DLD1 (cell line): ENCODE data around the gene PLG.
"Not testable (repeated sequence)": the region's sequence is repeated elsewhere in the genome, so short reads cannot be mapped to it uniquely, and the experiment has no call there.

Experiments used
- in situ Hi-C: cut with HindIII; loops from 2 replicates; pipeline ENCODE4 v1.10.0; 2017; ENCODE audit warnings: low sequenced_read_pairs

PLG gene

DNA sequence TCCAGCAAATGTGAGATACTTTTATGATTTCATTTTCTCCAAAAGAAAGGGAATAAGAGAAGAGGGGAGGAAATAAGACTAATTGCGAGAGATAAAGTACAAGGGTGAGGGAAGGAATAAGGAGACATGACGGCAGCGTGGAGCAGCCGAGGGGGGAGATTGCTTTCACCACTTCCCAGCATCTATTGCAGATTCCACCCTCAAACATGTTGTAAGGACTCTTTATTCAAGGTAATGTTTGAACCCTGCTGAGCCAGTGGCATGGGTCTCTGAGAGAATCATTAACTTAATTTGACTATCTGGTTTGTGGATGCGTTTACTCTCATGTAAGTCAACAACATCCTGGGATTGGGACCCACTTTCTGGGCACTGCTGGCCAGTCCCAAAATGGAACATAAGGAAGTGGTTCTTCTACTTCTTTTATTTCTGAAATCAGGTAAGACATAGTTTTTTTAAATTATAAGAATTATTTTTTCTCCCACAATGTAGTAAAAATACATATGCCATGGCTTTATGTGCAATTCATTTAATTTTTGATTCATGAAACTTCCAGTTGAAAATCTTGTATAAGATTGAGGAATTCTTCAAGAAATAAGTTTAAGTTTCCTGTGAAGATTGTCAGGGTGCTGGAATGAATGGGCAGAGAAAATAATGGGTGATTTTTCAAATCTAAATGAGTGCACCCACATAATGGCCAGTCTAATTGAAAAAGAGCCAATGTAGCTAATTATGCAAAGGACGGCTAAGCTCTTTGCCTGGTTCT, at the start of gene PLG:
PLG (plus strand) TSS at position 327 of the 763 bp plus-strand sequence; CDS start at position 388, 61 bp downstream.
- in situ Hi-C loops, result not testable (repeated sequence)

DNA sequence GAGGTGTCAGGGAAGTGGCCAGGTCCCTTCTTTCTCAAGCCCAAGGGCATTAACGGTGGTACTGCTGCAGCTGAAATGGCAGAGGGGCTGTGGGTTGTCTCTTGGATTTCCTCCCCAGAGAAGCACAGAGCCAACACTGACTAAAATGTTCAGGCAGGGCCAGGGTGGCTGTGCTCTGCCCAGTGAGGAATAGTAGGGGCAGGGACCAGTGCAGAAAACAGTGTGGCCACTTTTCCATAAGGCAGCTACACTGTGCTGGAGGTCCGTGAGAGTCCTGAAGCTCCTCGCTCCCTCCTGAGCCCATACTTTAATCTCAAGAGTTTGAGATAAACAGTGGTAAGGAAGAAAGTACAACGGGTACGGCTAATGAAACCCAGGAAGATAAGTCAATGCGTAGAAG, 42.5 kb upstream of the PLG start:
- in situ Hi-C loops, result no loop called here

DNA sequence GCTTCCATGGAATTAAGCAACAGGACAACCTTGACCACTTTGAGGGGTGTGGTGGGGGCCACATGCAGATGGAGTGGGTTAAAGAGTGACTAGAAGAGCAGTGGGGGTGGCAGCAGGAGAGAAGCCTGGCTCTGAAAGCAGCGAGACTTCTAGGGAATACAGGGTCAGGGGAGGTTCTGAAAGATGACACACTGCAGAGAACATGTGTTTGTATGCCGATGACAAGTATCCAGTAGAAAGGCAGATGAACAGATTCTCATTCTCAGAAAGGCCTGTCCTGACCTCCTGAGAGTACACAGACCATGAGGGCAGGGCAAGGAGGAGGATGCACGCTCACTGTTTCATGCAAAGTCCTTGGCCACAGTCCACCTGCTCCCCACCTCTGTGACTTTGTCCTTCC, 40.8 kb upstream of the PLG start:
- in situ Hi-C loops, result no loop called here

DNA sequence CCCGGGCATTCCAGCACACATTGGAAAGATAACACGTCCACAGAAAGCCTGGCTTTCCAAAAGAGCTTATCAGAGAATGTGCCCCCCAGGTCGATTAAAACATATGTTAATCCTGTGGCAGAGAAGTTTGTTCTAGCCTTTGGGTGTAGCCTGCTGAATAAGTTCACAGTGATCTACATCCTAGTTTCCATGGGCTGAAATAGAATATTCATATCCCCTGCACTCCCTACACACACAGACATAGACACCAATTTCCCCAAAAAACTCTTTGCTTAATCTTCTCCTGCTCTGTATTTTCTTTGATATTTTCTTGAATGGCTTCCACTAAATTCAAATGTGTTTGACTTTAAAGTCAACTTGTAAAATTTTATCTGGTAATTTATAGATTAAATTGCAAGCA, 39.6 kb upstream of the PLG start:
- in situ Hi-C loops, result no loop called here

DNA sequence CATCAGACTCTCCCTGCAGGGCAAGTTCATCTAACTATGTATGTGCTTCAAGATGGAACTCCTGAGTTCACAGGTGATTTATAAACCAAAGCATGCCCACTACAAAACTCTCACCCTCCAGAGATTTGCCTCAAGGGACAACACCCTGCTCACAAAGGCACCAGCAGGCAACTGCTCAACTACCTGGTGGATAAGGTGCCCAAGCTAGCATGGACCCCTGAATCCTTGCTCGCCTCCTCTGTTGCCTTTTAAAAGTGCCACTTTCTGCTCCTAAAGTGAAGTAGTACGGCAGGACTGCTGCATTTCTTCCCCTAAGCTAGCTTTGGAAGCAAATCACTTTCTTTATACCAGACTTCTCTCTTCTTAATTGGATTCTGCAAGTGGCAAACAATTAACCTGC, 39.2 kb upstream of the PLG start:
- in situ Hi-C loops, result no loop called here

DNA sequence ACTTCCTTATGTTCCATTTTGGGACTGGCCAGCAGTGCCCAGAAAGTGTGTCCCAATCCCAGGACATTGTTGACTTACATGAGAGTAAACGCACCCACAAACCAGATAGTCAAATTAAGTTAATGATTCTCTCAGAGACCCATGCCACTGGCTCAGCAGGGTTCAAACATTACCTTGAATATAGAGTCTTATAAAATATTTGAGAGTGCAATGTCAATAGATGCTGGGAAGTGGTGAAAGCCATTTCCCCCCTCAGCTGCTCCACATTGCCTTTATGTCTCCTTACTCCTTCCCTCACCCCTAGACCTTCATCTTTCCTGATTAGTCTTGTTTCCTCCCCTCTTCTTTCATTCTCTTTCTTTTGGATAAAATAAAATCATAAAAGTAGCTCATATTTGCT, 37.8 kb upstream of the PLG start, which contains the start of gene LPA:
LPA (minus strand) TSS at position 78 of the 400 bp plus-strand sequence; CDS start at position 17, 61 bp downstream.
- in situ Hi-C loops, result not testable (repeated sequence)

DNA sequence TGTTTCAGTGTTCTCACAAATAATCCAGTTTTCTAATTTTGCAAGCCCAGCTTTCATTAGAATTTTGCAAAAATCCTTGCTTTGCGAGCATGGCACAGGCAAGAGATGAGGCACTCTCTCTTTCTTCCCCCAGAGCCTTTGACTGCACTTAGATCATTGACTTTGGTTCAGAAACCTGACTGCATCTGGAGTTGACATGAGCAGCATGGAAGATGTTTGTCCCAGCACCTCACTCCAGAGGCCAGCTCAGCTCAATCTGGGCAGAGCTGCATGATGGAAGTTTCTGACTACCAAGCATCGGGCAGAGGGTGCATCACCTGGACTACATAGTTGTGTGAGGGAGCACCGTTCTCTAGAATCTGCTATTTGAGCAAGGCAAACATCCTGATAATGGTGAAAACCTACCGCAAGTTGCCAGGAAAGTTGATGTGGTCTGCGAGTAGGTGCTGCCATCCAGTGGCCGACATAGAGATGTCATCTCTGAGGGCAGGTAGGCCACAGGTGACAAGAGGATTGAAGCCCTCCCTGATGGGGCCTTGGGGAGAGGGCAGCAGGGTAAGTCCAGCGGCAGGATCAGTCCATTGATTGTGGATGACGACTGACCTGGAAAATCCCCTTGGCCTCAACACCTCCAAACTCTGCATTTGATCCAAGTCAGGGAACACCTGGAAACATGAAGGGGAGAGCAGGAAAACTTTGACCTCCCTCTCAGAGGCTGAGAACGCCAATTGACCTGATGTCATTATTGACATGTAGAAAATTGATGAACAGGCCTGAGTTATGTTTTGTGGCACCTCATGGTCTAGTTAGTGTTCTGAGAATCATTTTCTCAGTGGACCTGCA, 34.2 kb upstream of the PLG start:
- in situ Hi-C loops, result no loop called here

DNA sequence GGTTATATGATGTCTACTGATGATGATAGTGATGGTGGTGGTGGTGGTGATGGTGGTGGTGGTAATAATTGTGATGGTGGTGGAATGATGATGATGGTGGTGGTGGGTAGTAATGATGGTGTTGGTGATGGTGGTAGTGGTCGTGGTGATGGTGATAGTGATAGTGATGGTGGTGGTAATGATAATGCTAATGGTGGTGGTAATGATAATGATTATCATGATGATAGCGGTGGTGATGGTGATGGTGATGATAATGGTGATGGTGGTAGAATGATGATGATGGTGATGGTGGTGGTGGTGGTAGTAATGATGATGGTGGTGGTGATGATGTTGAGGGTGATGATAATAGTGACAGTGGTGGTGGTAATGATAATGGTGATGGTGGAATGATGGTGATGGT, 33.5 kb upstream of the PLG start:
- in situ Hi-C loops, result no loop called here

DNA sequence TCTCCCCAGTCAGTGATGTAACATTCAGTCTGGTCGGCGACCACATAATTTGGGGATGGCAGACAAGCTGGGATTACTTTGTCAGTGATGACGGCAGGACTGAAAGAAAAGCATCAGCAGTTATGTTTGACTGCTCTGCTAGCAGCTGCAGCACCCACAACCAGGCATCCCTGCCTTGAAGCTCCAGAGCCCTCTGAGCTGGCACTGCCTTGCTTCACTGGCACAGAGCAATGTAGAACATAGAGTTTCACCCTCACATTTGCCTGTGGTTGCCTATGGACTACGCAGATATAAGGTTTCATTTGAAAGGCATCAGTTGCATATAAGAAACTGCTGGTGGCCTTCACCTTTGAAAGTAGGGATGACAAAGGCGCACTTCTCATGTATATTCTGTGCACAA, 25.6 kb upstream of the PLG start:
- in situ Hi-C loops, result not testable (repeated sequence)

DNA sequence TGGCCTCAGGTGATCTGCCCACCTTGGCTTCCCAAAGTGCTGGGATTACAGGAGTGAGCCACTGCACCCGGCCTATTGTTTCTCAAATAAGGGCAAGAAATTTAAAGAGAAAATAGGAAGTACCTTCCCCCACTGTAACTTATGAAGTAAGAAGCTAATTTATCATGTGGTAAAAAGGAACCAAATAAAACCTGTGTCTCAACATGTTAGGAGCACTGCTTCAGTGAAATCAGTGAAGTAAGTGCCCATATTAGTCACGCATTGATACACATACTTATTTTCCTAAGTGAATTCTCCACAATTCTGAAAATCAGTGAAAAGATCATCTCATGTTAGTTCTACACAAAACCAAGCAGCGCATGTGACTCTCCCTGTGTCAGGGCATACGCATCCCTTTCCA, 23.8 kb upstream of the PLG start:
- in situ Hi-C loops, result no loop called here

DNA sequence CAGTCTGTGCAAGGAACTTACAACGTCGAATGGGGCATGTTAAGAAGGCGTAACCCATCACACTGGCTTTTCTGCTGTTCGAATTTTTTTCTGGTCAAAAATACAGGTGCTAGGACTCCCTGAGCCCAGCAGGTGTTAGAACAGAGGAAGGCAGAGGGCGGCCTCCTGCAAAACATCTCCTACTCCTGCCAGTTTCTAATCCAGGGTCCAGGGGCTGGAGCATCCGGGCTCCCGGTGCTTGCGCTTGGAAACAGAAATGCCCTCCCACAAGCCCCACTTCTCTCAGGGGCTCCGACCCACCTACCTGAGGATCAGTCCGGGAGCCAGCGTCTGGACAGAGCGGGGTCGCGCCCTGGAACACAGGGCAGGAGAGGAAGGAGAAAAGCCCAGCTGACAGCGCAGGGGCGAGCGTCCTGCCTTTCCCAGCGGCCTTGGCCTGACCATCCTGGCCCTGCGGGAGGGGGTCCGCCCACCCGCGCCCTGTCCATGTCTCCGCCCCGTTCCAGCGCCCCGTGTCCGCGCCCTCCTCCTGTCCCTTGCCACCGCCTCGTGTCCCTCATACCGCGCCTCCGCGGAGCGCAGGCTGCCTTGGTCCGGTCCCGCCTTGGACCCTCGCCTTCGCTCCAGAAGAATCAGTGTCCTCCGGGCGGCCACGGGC, 23.2 kb upstream of the PLG start:
- in situ Hi-C loops, result no loop called here

DNA sequence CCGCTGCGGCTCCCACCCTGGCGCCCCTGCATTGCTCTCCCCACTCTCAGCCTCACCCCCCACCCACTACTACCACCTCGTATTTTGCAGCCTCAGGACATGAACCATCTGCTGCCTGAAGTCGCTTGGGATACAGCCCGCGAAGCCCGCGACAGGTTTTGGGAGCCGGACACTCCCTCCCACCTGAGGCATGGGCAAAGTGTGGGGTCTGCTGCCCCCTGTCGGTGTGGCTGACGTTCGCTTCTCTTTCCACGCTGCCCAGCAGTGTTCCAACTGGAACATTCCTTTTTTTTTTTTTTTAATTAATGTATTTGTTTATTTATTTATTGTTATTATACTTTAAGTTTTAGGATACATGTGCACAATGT, 22.7 kb upstream of the PLG start:
- in situ Hi-C loops, result no loop called here

DNA sequence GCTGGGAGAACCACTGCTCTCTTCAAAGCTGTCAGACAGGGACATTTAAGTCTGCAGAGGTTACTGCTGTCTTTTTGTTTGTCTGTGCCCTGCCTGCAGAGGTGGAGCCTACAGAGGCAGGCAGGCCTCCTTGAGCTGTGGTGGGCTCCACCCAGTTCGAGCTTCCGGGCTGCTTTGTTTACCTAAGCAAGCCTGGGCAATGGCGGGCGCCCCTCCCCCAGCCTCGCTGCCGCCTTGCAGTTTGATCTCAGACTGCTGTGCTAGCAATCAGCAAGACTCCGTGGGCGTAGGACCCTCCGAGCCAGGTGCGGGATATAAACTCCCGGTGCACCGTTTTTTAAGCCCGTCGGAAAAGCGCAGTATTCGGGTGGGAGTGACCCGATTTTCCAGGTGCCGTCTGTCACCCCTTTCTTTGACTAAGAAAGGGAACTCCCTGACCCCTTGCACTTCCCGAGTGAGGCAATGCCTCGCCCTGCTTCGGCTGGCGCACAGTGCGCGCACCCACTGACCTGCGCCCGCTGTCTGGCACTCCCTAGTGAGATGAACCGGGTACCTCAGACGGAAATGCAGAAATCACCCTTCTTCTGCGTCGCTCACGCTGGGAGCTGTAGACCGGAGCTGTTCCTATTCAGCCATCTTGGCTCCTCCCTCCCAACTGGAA, 16.8 kb upstream of the PLG start:
- in situ Hi-C loops, result not testable (repeated sequence)

DNA sequence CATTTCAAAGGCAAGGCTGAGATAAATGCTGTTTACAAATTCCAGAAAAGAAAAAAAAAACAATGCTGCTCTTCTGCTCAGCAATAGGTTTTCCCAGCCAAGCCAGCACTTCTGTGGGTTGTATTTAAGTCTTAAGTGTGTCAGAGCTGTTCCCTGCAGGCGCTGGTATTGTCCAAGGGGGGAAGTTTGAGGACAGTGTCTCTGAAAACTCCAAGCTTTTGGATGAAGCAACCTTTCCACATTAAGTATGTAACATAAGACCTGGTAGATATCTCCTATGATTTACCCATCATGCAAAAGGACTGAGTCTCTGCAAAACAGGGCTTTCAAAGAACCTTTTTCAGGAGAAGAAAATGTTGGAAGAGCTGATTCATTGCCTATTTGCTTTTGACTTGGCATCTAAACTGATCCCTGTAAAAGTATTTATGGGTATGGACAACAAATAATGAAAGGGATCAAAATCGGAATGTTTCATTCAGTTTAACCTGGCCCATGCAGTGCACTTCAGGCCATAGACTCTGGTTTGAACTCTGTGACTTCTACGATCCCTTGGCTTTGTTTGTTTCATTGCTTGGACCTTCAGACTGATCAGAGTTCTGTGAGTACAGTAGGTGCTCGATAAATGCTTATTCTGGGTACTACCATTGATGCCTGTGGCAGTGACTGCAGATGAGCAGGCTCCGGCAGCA, 16.1 kb upstream of the PLG start:
- in situ Hi-C loops, result no loop called here

DNA sequence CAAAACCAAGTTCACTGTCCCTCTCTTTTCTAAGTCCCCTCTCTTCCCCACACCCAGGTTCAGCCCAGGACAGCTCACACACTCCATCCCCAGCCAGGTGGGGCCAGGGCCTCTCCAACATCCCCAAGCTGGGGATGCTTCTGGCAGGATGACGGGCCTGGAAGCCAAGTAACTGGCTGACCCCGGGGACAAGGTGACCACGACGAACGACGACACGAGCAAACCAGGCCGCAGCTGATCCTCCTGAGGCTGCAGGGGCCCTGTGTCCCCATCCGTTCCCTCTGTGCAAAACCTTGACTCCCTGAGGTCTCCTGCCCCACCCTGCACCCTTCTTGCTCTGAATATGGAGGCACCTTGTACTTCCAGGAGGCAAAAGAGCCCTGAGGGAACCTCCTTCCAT, 11.6 kb upstream of the PLG start:
- in situ Hi-C loops, result no loop called here

DNA sequence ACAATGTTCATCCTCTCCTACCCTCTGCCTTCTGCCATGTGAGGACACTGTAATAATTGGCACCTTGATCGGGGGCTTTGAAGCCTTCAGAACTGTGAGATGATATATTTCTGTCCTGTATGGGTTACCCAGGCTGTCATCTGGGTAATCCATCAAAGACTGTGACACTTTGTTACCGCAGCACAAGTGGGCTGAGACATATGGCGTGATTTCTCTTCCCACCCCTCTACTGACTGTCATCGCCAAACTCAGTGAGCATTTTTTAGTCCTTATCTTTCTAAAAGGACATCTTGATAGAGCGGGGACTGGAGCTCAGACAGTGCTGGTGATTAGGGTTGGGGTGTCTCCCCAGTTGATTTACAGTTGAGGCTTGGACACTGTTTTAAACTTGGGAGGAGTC, 10.4 kb upstream of the PLG start:
- in situ Hi-C loops, result no loop called here

DNA sequence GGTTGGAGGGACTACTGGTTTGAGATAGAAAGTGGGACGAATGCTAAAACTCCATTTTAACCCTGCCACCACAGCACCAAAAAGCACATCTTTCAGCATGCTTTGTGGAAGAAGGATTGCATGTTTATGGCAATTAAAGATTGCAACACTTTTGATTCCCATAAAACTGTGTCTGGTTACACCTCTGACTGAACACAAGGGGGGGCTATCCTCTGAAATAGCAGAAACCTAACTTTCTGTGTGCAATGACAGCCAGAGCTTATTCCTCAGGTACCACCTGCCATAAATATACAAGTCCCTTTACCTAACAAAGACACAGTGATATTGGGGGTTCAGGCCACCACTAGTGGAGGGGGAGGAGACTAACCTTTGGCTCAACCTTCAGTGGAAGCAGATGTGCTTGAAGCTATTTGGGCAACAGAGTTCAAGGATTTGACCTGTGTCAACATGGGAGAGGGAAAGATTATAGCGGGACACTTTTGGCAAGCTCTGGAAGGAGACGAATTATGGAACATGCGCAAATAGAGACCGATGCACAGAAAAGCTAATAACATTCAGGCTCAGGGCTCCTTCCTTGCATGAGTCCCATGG, 9.6 kb upstream of the PLG start:
- in situ Hi-C loops, result no loop called here

DNA sequence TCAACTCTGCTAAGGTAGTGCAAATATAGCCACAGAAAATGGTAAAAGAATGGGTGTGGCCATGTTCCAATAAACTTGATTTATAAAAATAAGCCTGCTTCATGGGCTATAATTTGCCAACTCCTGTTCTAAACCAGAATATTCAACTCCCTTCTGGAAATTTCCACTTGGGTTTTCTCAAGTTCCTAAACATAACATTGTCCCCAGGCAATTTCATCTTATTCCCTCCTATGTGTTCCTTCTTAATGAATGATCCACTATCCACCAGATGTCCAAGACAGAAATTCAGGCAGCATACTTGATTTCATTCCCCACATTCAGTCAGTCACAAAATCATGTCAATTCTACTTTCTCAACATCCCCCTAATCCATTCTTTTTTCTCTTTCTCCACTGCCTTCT, 7.0 kb upstream of the PLG start:
- in situ Hi-C loops, result not testable (repeated sequence)

DNA sequence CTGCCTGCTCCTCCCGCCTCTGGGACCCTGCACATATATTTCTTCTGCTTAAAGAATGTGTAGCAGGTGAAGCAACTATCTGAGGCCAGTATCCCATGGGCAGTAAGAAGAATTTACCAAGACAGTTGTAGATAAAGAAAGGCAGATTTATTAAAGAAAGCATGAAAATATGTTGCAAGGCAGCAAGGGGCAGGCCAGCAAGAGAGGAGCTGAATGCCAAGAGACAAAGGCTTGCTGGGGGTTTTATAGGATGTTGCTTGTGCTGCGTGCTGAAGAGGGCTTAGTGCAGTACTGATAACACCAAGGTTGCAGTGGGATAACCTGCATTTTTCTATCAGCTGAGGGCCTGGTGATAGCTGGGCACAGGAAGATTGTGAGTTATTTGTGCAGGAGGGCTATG, 6.4 kb upstream of the PLG start:
- in situ Hi-C loops, result not testable (repeated sequence)

DNA sequence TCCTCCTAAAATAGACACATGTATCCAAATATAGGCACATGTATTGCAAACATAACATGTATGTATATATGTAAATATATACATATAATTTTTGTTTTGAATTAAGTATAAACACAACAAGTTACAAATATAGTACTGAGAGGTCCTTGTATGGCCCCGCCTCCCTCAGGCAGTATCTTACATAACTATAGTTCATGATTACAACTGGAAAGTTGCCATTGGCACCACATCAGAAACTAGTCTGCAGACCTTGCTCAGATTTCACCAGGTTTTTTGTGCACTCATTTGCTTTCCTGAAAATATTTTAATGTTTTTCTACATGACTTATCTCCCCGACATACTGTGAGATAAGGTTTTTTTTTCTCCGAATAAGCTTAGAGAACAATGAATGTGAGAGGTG, 5.2 kb upstream of the PLG start:
- in situ Hi-C loops, result not testable (repeated sequence)
